HS-27A (cell line): Measurements from ENCODE around the gene CTNNA1.

Source experiments
- DNase-seq: peaks from one replicate; pipeline ENCODE4 v3.0.0-alpha.2; 2012; ENCODE audit warnings: low read depth, missing footprints

The CTNNA1 gene

GRCh38 chr5:138930371-138931097 lies 177.3 kb downstream of the CTNNA1 start:
- DNase-seq, result no peak

GRCh38 chr5:138932171-138932810 lies 179.1 kb downstream of the CTNNA1 start:
- no peak for DNase-seq

- no peak for DNase-seq
Observed at GRCh38 chr5:138933522-138934290, 180.5 kb downstream of the CTNNA1 start.

GRCh38 chr5:138934971-138935370 lies 181.7 kb downstream of the CTNNA1 start:
- DNase-seq, result no peak

GRCh38 chr5:138935466-138935865 lies 182.2 kb downstream of the CTNNA1 start:
- DNase-seq, result no peak

- no peak for DNase-seq
Observed at GRCh38 chr5:138936225-138936967, 183.2 kb downstream of the CTNNA1 start.

GRCh38 chr5:138936968-138937345 lies 183.7 kb downstream of the CTNNA1 start:
- no peak for DNase-seq

GRCh38 chr5:138937392-138938387 lies 184.5 kb downstream of the CTNNA1 start:
- DNase-seq, result no peak

GRCh38 chr5:138938526-138938925 lies 185.3 kb downstream of the CTNNA1 start:
- DNase-seq, result no peak

- DNase-seq, result no peak
Observed at GRCh38 chr5:138942066-138942465, 188.8 kb downstream of the CTNNA1 start.

- no peak for DNase-seq
Observed at GRCh38 chr5:138942861-138943260, 189.6 kb downstream of the CTNNA1 start.

GRCh38 chr5:138943599-138944173 lies 190.5 kb downstream of the CTNNA1 start:
- no peak for DNase-seq

- DNase-seq, result no peak
Observed at GRCh38 chr5:138944527-138945322, 191.5 kb downstream of the CTNNA1 start.

- no peak for DNase-seq
Observed at GRCh38 chr5:138945421-138946240, 192.4 kb downstream of the CTNNA1 start.

- DNase-seq, result no peak
Observed at GRCh38 chr5:138946241-138946623, 193.0 kb downstream of the CTNNA1 start.

GRCh38 chr5:138946831-138947560 lies 193.8 kb downstream of the CTNNA1 start:
- no peak for DNase-seq

GRCh38 chr5:138947780-138948179 lies 194.6 kb downstream of the CTNNA1 start:
- DNase-seq, result no peak
